LHCN-M2 (cell line): ENCODE results near the gene GPRC5D. TPM values are rescaled to one million over a fixed set of nuclear protein-coding genes. Genes with fewer than 3 reads are reported as not detected.
A peak's percentile ranks its signal among the peaks of the same experiment; 100 is the strongest.

Experiments used
- DNase-seq: peaks from one replicate; pipeline ENCODE4 v3.0.0-alpha.2; 2012; ENCODE audit warnings: low read depth
- total RNA-seq: library from RNA; depleted of rRNA; stranded (reverse); fragments of >200 nt; gene quantifications from 2 replicates; pipeline ENCODE4 v1.2.3, GENCODE V29; 2014

GPRC5D gene
- total RNA-seq, 1 experiment from 2014 or later, result not detected

- no peak for DNase-seq
These were observed 13.4 kb downstream of the GPRC5D start for GRCh38 chr12:12938541-12938940.

GRCh38 chr12:12936983-12937491 is 14.9 kb downstream of the GPRC5D start:
- no peak for DNase-seq

- no peak for DNase-seq
These were observed 17.4 kb downstream of the GPRC5D start for GRCh38 chr12:12934556-12934955.

- DNase-seq, result no peak
These were observed 18.2 kb downstream of the GPRC5D start for GRCh38 chr12:12933742-12934141.

GRCh38 chr12:12930633-12931219 is 21.2 kb downstream of the GPRC5D start:
- DNase-seq, result no peak

GRCh38 chr12:12929696-12930095 is 22.3 kb downstream of the GPRC5D start:
- no peak for DNase-seq

GRCh38 chr12:12927211-12928079 is 24.5 kb downstream of the GPRC5D start:
- DNase-seq, result no peak

- DNase-seq, result peak; percentile 21
These were observed 25.3 kb downstream of the GPRC5D start for GRCh38 chr12:12926571-12927071.

GRCh38 chr12:12925388-12925787 is 26.6 kb downstream of the GPRC5D start:
- DNase-seq, result no peak

- DNase-seq, result no peak
These were observed 27.8 kb downstream of the GPRC5D start for GRCh38 chr12:12924169-12924568.

- DNase-seq, result no peak
These were observed 29.0 kb downstream of the GPRC5D start for GRCh38 chr12:12922978-12923377.

- DNase-seq, result peak; percentile 85
These were observed 29.8 kb downstream of the GPRC5D start for GRCh38 chr12:12922191-12922616.

- DNase-seq, result no peak
These were observed 32.1 kb downstream of the GPRC5D start for GRCh38 chr12:12919666-12920435.

GRCh38 chr12:12918781-12919389 is 33.1 kb downstream of the GPRC5D start:
- peak; percentile 22 for DNase-seq

- DNase-seq, result no peak
These were observed 34.5 kb downstream of the GPRC5D start for GRCh38 chr12:12917517-12917916.

- DNase-seq, result peak; percentile 68
These were observed 35.6 kb downstream of the GPRC5D start for GRCh38 chr12:12916135-12916944.

- DNase-seq, result no peak
These were observed 36.3 kb downstream of the GPRC5D start for GRCh38 chr12:12915656-12916055.

- no peak for DNase-seq
These were observed 39.3 kb downstream of the GPRC5D start for GRCh38 chr12:12912711-12913110.

GRCh38 chr12:12909995-12910420 is 42.0 kb downstream of the GPRC5D start:
- DNase-seq, result no peak

GRCh38 chr12:12909228-12909994 is 42.6 kb downstream of the GPRC5D start:
- DNase-seq, result no peak
